Measurements from ENCODE around the gene ETFA.

The ETFA gene

DNA sequence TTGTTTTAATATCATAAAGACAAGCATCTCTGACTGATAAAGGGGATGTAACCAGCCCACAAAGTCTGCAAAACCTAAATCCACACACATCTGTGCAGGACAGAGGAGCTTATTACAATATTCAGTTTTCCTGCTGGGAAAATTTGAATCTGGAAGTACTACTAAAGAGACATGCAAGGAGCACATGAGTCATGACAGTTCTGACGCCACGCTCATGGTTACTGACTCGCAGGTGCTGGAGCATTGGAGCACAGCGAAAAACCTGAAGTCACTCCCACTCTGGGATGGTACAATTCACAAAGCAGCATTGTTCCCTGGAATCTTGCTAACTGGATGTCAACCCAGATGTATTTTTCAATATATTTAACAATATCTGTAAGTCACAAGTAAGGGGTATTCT, 17.7 kb upstream of the ETFA start:
- TF ChIP-seq, protein P1, sequence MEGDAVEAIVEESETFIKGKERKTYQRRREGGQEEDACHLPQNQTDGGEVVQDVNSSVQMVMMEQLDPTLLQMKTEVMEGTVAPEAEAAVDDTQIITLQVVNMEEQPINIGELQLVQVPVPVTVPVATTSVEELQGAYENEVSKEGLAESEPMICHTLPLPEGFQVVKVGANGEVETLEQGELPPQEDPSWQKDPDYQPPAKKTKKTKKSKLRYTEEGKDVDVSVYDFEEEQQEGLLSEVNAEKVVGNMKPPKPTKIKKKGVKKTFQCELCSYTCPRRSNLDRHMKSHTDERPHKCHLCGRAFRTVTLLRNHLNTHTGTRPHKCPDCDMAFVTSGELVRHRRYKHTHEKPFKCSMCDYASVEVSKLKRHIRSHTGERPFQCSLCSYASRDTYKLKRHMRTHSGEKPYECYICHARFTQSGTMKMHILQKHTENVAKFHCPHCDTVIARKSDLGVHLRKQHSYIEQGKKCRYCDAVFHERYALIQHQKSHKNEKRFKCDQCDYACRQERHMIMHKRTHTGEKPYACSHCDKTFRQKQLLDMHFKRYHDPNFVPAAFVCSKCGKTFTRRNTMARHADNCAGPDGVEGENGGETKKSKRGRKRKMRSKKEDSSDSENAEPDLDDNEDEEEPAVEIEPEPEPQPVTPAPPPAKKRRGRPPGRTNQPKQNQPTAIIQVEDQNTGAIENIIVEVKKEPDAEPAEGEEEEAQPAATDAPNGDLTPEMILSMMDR (IDR thresholded peaks at IDR 0.05; ENCODE audit: low read depth, low read length), result no peak
- no peak overlapping the region for H3K4me3 ChIP-seq (ENCODE audit: low read depth, low read length)

DNA sequence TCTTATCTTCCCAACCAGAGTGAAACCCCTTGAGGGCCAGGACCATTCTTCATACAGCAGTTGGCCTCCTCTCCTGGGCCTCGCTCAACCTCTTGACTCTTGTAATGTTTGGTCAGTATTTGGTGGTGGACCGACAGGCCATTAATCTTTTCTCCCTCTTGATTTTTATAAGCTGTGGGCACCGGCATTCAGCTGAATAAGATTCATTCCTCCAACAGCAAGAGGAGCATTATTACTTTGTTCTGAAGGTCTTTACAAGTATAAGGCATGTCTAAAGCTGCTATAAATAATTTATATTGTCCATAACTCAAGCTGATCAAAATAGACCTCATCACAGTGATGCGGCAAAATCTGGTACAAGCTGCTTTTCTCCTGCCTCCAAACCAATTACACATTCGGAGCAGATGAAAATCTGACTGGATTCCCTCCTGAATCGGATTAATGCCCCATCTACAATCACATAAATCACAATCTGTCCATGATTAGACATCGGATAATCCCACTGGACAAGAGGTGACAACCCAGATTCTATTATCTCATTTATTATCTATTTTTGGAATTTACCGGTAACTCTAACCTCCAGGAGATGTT, 16.9 kb upstream of the ETFA start:
- H3K4me3 ChIP-seq (ENCODE audit: low read depth, low read length), result no peak overlapping the region
- TF ChIP-seq, protein P1 (IDR thresholded peaks at IDR 0.05; ENCODE audit: low read depth, low read length), result no peak

DNA sequence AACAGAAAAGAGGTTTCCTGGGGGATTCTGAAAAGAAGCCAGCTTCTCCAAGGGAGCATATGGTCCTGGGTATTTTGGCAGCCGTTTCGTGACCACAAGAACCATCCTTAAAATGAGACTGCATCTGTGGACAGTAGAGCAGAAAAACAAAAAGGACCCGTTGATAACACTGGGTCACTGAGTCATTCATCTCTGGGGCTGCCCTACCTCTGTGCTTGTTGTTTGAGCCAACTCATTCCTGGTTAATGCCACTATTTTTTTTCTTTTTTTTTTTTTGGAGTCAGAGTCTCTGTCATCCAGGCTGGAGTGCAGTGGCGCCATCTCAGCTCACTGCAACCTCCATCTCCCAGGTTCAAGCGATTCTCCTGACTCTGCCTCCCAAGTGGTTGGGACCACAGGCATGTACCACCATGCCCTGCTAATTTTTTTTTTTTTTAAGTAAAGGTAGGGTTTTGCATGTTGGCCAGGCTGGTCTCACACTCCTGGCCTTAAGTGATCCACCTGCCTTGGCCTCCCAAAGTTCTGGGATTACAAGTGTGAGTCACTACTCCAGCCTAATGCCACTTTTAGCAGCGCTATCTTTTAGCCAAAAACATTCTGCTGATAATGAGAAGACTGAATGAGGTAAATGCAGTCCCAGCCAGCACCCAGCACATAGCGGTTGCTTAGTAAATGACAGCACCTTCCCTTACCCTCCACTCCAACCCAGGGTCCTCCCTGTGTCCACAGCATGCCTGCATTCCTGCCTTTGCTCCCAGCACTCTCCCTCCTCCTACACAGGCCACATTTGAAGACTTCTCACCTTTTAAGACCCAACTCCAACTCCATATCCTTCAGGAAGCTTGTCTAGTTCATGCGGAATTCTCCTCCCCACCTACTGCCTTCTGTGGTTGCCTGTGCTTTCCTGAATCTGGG, 16.2 kb upstream of the ETFA start:
- H3K4me3 ChIP-seq (ENCODE audit: low read depth, low read length), result no peak overlapping the region
- TF ChIP-seq, protein P1 (IDR thresholded peaks at IDR 0.05; ENCODE audit: low read depth, low read length), result no peak

DNA sequence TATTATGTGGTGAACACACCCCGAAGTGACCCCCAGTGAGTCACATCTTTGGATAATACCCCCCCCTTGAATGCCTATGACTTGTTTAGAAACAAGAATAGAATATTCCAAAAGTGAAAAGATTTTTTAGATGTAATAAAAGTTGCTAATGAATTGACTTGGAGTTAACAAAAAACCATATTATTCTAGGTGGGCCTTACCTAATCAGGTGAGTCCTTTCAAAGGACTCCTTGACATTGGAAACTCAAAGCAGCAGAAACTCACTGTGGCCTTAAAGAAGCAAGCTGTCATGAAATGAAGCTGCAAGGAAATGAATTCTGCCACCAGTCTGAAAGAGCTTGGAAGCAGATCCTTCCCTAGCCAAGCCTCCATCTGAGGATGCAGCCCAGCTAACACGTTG, 14.4 kb upstream of the ETFA start:
- TF ChIP-seq, protein P1 (IDR thresholded peaks at IDR 0.05; ENCODE audit: low read depth, low read length), result no peak
- H3K4me3 ChIP-seq (ENCODE audit: low read depth, low read length), result no peak overlapping the region

DNA sequence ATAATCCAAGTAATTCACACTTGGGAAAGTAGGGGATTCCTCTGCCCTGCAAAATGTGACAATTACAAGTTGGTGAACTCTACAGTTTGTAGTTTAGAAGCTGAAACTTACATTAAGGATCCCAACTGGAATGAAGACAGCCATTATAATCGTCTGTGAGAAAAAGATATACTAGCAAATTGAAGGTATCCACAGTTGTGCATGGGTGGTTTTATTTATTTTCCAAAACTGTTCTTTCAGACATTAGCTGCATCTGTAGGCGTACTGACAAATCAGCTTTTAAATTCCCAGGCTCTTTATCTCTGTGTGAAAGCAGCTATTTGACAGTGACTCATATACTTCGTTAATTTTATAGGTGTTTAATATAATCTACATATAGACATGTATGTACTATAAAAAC, 12.8 kb upstream of the ETFA start:
- TF ChIP-seq, protein P1 (IDR thresholded peaks at IDR 0.05; ENCODE audit: low read depth, low read length), result no peak
- H3K4me3 ChIP-seq (ENCODE audit: low read depth, low read length), result no peak overlapping the region

DNA sequence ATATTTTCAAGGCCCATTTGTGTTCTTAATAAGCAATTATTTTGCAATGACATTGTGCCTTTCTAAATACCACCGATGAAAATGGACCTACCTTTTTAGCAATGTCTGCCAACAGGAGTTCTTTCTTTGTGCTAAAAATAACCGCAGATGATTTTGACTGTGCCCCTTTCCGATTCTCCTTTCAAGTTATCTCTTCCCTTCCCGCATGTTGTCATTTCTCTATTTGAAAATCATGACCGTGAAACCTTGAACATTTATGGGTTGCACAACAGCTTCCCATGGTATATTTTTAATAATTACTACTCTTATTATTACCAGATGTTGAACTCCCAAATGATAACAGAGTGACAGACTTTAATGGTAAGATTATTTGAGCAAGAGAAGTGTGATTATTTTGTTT, 10.3 kb upstream of the ETFA start:
- no peak overlapping the region for H3K4me3 ChIP-seq (ENCODE audit: low read depth, low read length)
- TF ChIP-seq, protein P1 (IDR thresholded peaks at IDR 0.05; ENCODE audit: low read depth, low read length), result no peak

DNA sequence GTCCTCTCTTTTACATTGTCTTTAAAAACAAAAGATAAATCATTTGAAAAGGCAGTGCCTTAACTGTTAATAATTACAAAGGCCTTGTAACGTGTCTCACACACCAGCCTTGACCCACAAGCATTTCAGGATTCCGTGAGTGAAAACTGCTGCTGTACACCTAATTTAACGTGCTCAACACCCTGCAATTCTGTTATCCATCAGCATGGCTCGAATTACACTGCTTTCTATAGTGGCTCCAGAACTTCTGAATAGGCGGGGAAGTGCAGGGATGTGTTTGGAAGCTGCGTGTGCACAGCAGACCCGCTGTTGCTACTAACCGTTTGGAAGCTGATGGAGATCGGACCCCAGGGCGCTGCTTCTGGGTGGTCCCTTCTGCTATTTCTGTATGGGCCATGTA, 9.9 kb upstream of the ETFA start:
- no peak overlapping the region for H3K4me3 ChIP-seq (ENCODE audit: low read depth, low read length)

More for the DNA sequence above, 9.9 kb upstream of the ETFA start:
- TF ChIP-seq, protein P1 (IDR thresholded peaks at IDR 0.05; ENCODE audit: low read depth, low read length), result no peak

Data from WI38 (cell line).